Lower leg skin (tissue), 4 donors: ENCODE results near the gene NFAM1. TPM values are rescaled to one million over a fixed set of nuclear protein-coding genes. Genes with fewer than 3 reads are reported as not detected.

Source experiments
- DNase-seq, 2 donors: peaks; one replicate each; pipeline ENCODE4 v3.0.0-alpha.2; 2019; ENCODE audit warnings: low spot score in 2 of 2
- H3K4me3 ChIP-seq: fragments of 200-600 bp; sonication (generic); 2 replicates; pipeline ENCODE4 v1.5.1; 2017; ENCODE audit warnings: mild to moderate bottlenecking, low read depth; ENCODE audit not compliant: poor library complexity, severe bottlenecking
- POLR2A ChIP-seq, 2 donors: fragments of 450-650 bp; IDR thresholded peaks; one replicate each; pipeline ENCODE4 v1.6.1; 2016 to 2017; ENCODE audit warnings: antibody characterized with exemption in 2 of 2, mild to moderate bottlenecking in 1 of 2, moderate library complexity in 1 of 2
- WGBS, 2 donors: methylation state at CpG; one replicate each; pipeline ENCODE4 v1.1.5; 2018; 5-methylcytosine and 5-hydroxymethylcytosine counted together
- intact Hi-C: fragments of 100-400 bp; cut with DNase I; formaldehyde crosslinking; loops from one replicate; pipeline ENCODE4 v1.15.0; 2023; ENCODE audit warnings: low total_unique reads
- total RNA-seq, 4 donors: library from RNA; depleted of rRNA; stranded (reverse); fragments of >200 nt; gene quantifications; one replicate each; pipeline ENCODE4 v1.1.0, GENCODE V29; 2016
- TF ChIP-seq, protein P1 (sequence below), 3 donors: fragments of 450-650 bp; IDR thresholded peaks; one replicate each; pipeline ENCODE4 v1.5.1; 2016; ENCODE audit warnings: antibody characterized with exemption in 3 of 3, mild to moderate bottlenecking in 3 of 3, moderate library complexity in 2 of 3

Gene NFAM1
- total RNA-seq, 4 donors from 2014 or later, result 1.2 to 2.5 (median 1.3) TPM

DNA sequence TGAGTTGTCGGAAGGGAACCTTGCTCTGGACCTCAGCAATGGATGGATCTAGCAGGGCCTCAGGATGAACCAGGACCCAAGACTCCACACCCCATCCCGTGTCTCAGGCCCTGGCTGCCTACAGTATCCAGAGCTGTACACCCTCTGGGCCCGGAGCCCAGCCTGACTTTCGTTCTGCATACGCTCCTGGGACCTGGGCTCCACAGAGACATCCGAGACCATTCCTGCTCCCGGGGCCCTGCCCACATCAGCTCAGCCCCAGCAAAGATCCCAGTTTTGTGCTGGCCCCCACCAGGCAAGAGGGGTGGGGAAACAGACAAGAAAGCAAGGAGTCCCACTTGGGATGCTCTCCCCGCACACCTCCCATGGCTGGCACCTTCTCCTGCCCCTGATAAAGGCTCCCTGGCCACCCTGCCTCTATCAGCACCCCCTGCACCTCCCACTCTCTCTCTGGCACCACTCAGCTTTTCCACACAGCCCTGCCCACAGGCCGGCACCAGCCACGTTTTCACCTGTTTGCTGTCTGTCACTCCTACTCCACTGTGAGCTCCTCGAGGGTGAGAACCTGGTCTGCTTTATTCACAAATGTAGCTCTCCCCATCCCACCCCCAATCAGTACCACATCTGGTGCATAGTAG is 97.2 kb downstream of the NFAM1 start:
- intact Hi-C loops, result no loop called here
- 70 to 81% methylated on average over 9 of the region's 11 CpGs for WGBS, 2 donors
- TF ChIP-seq POLR2A (IDR thresholded peaks at IDR 0.05), result no peak
- TF ChIP-seq, protein P1, sequence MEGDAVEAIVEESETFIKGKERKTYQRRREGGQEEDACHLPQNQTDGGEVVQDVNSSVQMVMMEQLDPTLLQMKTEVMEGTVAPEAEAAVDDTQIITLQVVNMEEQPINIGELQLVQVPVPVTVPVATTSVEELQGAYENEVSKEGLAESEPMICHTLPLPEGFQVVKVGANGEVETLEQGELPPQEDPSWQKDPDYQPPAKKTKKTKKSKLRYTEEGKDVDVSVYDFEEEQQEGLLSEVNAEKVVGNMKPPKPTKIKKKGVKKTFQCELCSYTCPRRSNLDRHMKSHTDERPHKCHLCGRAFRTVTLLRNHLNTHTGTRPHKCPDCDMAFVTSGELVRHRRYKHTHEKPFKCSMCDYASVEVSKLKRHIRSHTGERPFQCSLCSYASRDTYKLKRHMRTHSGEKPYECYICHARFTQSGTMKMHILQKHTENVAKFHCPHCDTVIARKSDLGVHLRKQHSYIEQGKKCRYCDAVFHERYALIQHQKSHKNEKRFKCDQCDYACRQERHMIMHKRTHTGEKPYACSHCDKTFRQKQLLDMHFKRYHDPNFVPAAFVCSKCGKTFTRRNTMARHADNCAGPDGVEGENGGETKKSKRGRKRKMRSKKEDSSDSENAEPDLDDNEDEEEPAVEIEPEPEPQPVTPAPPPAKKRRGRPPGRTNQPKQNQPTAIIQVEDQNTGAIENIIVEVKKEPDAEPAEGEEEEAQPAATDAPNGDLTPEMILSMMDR (IDR thresholded peaks at IDR 0.05), result no peak
- DNase-seq, result no peak
- H3K4me3 ChIP-seq, result no peak overlapping the region

DNA sequence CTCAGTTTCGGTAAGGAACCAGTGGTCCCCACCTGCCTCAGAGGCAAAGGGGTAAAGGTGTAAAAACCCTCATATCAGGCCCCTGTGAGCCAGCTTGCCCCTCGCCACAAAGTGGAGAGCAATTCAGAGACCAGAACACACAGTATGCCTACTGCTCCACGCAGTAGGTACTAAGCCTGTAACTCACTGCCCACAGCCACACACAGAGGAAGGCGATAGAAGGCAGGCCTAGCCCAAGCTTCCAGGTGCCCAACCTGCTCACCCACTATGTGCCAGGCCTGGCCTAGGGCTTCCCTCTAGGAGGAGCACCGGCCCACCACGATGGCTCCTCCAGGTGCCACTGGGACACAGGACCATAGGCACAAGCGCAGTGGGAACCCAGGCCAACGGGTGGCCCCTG is 98.7 kb downstream of the NFAM1 start:
- H3K4me3 ChIP-seq, result no peak overlapping the region
- WGBS, 2 donors, result 78 to 94% methylated on average over 6 to 8 of the region's 8 CpGs
- intact Hi-C loops, result no loop called here
- DNase-seq, result no peak
- TF ChIP-seq POLR2A (IDR thresholded peaks at IDR 0.05), result no peak
- TF ChIP-seq, protein P1 (IDR thresholded peaks at IDR 0.05), result no peak

DNA sequence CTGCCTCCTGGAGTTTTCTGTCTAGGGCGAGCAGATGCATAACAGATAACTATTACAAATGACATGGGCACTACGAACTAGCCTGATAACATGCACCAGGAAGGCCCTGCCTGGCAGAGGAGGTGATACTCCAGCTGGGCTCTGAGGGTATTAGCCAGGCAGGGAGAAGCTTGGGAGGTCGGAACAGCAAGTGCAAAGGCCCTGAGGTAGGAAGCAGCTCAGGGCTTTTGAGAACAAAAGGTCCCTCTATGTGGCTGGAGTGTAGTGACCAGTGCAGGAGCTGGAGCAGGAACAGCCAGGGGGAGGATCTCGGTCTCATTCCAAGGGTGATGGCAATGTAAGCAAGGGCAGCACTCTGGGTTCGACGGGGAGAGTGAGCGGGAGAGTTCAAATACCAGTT is 100.1 kb downstream of the NFAM1 start:
- no peak for DNase-seq
- no peak overlapping the region for H3K4me3 ChIP-seq
- WGBS, 2 donors, result 79 to 80% methylated on average over 7 of the region's 7 CpGs
- intact Hi-C loops, result no loop called here
- no peak for TF ChIP-seq POLR2A (IDR thresholded peaks at IDR 0.05)
- TF ChIP-seq, protein P1 (IDR thresholded peaks at IDR 0.05), result no peak

DNA sequence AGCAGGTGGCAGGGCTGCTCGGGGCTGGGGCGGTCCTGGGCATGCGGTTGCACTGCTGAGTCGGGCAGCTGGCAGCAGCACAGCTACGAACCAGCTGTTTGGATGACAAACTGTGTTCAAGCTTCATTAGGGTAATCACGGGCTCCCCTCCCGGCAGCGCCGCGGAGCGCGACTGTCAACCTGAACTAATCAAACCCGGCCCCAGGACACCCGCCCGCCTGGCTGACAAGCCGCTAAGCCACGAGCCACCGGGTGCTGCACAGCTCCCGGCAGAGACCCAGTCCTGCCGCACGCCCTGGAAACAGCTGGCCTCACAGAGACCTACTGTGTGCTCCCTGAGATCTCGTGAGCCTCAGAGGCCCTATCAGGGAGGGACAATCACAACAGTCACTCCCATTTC is 101.2 kb downstream of the NFAM1 start:
- no peak for DNase-seq
- WGBS, 2 donors, result 37% methylated on average over 5 of the region's 22 CpGs; no CpG with 5 or more reads in 1 of the 2 donors
- intact Hi-C loops, result no loop called here
- TF ChIP-seq, protein P1 (IDR thresholded peaks at IDR 0.05), result no peak
- no peak for TF ChIP-seq POLR2A (IDR thresholded peaks at IDR 0.05)
- no peak overlapping the region for H3K4me3 ChIP-seq

Other genes with a start within 250 kb of the NFAM1 start
- gene TCF20, start 161.8 kb downstream of the NFAM1 start, total RNA-seq, result 10 to 100 TPM; 51.1 to 62.3 (median 58.4) TPM
- 10 to 100 TPM; 14.4 to 35.2 (median 27.1) TPM for gene RRP7A, start 87.4 kb upstream of the NFAM1 start, total RNA-seq
- gene SERHL2, start 121.6 kb upstream of the NFAM1 start, total RNA-seq, result 10 to 100 TPM; 13.1 to 39.5 (median 18.2) TPM
- gene POLDIP3, start 182.5 kb upstream of the NFAM1 start, total RNA-seq, result 10 to 100 TPM; 29.6 to 41.8 (median 40.8) TPM
- under 1 TPM in 1 of 4 donors, not detected in 3; 0.94 TPM for gene ATP5MGL, start 208.2 kb upstream of the NFAM1 start, total RNA-seq
- 100 to 1,000 TPM; 122 to 182 (median 152) TPM for gene CYB5R3, start 217.0 kb upstream of the NFAM1 start, total RNA-seq